GM19023 (cell line): ENCODE measurements around the gene GALK2.

Experiments
- ATAC-seq: cut with Tn5 transposase; IDR thresholded peaks from one replicate; pipeline ENCODE4 v1.9.1; 2021; ENCODE audit warnings: mild to moderate bottlenecking, moderate library complexity; ENCODE audit not compliant: unreplicated experiment

The GALK2 gene

DNA sequence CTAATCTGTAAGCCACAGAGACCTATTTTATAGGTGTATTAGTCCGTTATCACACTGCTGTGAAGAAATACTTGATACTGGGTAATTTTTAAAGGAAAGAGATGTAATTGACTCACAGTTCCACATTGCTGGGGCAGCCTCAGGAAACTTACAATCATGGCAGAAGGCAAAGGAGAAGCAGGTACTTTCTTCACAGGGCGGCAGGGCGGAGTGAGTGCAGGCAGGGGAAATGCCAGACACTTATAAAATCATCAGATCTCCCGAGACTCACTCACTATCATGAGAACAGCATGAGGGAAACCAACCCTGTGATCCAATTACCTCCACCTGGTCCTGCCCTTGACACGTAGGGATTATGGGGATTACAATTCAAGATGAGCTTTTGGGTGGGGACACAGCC, 108.7 kb downstream of the GALK2 start:
- ATAC-seq = no peak

DNA sequence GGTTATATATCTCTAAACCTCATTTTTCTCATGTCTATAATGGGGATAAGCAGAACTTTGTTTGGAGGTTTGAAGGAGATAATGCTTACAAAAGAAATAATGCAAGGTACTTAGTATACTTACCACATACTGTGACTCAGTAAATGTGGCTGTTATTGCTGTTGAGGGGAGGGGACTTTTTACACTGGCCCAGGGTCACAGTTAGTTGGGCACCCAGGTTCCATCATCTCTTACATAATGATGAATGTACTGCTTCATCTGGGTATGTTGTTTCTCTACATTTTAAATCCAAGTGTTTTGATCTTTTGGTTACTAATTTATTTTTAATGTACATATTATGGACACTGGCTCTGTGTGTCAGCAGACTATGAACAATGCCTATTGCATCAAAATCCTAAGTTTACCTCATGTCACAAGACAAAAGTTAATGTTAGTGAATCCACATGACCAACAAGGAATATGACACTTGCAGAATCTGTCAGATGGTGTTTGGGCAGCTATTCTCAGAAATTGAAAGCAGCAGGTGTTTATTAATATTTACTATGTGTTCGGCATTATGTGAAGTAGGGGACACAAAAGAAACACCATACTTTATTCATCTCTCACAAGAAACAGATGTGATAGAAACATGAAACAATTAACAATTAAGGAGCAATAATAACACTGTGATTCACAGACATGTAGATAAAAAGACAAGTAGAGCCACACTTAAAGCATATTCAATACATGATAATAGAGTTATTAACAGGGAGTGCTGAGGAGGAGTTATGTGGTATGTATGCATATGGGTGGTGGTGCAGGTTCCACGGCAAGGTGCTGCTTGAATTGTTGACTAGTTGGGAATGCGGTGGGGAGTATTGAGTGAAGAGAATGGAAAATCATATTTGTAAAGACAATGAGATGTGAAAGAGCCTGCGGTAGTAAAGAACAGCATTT, 109.7 kb downstream of the GALK2 start:
- no peak for ATAC-seq

DNA sequence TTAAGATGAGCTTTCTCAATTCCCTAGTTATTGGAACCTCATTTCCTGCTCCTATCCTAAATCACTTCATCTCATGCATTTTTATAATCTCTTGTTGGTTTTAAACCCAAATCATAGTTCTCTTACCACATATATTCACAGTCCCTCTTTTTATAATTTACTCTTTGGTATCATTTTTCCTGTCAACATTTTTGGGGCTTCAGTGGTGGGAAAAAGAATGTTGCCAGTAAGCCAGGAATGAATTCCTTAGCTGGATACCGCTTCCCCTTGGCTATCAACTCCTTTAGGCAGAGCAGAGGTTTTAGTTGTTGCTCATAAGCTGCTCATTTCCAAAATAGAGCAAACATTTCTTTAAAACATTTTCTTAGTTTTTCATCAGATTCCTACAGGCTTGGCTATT, 112.3 kb downstream of the GALK2 start:
- ATAC-seq = no peak

DNA sequence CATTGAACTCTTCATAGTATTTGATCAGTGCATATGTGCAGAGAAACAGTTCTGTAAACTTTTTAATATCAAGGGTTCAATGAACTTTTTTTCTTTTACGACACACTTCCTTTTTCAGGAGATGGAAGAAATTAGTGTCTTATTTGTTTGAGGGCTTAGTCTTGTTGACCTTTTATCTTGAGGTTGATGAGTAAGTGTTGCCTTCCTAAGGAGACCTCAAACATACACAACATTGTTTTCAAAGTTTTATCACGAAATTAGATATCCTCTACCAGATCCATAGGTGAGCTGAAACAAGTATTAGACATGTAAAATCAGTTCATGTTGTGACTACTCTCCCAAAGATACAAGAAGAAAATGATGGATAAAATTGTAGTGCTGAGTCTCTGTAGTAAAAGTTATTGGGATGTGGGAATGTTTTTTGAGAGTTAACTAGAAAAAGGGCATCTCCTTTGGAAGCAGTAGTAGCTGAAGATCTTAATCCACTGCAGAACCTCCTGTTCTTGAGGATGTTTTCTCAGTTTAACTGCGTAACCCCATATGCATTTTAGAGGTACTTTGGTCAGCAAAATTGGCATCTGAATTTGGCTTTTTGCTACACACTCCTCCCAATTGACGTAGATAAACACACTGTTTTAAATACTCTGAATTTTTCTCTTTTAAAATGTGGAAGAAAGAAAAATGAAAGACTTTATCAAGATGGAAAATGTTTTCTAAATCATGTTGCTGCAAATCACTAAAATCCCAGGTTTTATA, 116.8 kb downstream of the GALK2 start:
- no peak for ATAC-seq

DNA sequence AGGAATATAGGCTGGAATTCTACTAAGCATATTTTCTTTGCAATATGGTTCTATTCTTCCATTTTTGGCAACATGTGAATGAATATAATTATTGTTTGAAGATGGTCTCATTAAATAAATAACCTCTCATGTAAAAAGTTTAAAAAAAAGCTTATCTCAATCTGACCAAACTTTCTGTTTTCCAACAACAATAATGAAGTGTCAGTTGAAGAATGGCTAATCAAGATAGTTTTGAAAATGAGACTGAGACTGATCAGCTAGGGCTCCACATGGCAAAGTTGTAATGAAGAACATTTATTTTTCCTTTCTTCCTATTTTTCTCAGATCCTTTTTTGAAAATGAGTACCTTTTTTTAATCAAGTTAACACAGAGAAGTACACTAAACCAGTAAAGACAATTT, 117.4 kb downstream of the GALK2 start:
- ATAC-seq = no peak

DNA sequence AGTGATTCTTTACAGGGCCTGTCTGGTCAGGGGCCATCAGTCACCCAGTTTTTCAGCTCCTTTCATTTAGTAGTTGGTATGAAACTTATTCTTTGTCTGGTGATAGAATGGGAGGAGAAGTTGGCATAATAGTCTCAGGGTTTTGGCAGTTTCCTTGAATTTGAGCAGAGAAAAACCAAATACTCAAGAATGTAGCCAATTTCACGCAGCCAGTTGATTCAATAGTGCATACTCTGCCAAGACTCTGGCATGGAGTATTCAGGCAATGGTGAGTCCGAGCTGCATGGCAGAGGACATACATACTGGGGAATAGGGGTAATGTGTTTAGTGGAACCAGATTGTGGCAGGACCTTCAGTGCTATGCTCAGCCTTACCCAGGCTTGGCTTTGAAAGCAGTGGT, 118.3 kb downstream of the GALK2 start:
- ATAC-seq = no peak

DNA sequence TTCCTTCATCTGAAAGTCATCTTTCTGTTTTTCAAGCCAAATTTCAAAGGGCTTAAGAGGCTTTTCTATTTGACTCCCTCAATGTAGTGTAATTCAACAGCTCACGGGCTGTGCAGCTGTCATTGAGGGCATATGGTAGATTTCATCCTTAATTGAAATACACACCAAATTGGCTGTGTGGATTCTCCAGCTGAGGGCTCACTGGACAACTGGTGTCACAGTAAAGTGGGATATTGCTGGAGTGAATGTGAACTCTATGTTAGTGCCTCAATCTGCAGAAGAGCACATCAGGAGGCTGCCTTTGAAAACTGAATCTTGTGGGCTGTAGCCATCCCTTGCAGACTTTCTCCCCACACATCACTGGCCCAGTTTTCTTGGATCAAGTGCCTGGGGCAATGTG, 120.1 kb downstream of the GALK2 start:
- ATAC-seq = no peak

DNA sequence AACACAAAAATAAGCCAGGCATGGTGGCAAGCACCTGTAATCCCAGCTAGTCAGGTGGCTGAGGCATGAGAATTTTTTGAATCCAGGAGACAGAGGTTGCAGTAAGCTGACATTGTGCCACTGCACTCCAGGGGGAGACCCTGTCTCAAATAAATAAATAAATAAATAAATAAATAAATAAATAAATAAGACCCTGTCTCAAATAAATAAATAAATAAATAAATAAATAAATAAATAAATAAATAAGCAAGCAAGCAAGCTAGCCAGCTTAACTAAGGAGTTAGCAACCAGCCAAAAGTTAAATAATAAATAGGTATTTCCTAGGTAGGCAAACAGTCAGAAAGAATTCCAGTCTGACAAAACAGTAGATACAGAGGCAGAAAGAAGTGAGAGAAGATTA, 123.9 kb downstream of the GALK2 start:
- no peak for ATAC-seq

DNA sequence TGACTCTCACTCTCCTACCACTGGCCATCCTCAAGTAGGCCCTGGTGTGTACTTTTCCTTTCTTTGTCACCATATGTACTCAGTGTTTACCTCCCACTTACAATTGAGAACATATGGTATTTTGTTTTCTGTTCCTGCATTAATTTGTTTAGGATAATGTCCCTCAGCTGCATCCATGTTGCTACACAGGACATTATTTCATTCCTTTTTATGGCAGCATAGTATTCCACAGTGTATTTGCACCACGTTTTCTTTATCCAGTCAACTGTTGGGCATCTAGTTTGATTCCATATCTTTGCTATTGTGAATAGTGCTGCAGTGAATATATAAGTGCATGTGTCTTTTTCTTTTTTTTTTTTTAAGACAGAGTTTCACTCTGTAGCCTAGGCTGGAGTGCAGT, 126.2 kb downstream of the GALK2 start:
- no peak for ATAC-seq

DNA sequence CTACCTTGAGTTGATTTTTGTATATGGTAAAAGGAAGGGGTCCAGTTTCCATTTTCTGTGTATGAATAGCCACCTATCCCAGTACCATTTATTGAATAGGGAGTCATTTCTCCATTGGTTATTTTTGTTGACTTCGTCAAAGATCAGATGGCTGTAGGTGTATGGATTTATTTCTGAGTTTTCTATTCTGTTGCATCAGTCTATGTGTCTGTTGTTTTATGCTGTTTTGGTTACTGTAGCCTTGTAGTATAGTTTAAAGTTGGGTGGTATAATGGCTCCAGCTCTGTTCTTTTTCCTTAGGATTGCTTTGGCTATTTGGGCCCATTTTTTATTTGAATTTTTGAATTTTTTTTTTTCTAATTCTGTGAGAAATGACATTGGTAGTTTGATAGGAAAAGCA, 127.5 kb downstream of the GALK2 start:
- no peak for ATAC-seq

DNA sequence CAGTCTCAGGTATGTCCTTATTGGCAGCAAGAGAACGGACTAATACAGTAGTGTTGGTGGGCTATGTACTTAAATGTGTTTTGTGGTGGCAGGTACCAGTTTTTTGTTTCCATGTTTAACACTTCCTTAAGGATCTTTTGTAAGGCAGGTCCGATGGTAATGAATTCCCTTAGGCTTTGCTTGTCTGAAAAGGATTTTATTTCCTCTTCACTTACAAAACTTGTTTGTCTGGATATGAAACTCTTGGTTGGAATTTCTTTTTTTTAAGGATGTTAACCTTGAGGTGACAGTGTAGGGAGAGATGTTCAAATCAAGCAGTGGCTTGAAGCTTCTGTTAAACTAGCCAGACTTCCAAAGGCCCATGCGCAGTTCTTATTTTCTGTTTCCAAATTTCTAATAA, 130.8 kb downstream of the GALK2 start:
- ATAC-seq = no peak

DNA sequence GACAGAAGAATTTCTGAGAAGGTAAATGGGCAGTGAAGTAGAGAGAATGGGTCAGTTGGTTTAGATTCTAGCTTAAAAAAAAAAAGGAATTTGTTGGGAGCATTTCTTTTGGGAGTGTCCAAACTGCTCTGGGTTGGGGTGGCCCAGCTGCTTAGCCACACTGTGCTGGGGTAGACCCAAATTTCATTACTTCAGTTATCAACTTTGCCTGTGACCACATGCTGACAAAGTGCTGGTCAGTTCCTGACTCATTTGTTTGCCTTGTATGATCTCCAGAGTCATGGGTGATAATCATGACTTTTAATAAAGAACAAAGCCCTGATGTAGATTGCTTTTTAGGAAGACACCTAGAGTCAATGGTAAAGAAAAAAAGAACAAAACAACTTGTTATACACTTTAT, 131.5 kb downstream of the GALK2 start:
- no peak for ATAC-seq

DNA sequence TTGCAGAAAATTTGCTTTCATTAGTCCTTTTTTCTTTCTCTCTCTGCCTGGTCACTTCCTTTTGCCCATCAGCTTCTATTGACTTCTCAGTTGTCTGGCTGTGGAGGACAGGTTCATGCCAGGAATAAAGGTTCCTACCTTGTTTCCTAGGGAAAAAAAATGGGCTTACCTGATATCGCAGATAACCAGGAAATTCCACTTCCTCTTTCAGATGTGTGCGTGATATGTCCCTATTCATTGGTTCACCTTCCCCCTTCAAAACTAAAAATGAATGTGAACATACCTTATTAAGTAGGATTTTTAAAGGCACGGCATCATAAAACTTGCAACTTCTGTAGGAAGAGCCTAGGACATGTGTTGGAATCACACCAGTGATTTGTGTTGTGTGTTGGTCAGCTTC, 133.0 kb downstream of the GALK2 start:
- ATAC-seq = no peak

DNA sequence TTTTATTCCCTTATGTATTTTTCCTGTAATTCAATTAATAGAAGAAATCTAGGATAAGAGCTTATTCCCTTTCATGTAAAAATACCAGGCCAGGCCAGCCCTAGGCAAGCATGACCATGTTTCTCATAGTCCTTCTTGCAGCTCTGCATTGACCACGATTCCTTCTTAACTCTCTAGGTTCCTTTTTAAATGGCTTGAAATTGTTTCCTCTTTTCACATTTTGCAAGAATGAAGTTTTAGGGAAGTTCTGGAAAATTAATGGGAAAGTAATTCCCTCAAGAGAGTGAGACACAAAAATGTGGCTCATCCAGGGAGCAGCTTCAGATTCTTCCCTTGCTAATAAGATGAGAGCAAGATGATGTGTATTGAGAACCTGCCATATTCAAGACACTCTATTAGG, 136.5 kb downstream of the GALK2 start:
- ATAC-seq = no peak

DNA sequence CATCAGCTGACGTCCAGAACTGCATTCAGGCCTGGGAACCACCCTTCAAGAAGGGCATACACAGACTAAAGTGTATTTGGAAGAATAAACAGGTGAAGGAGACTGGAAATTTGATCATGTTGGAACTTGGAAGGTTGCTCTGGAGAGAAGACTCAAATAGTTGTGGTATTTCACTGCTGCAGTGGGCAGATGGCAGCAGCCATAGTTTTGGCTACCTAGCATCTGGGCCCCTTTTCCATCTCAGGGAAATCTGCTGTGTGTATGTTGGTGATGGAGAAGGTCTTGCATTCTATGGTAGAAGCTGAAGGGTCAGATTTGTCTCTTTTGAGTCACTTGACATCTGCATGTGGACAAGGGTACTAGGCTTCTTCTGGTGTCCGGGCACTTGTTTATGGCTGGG, 138.6 kb downstream of the GALK2 start:
- ATAC-seq = no peak

DNA sequence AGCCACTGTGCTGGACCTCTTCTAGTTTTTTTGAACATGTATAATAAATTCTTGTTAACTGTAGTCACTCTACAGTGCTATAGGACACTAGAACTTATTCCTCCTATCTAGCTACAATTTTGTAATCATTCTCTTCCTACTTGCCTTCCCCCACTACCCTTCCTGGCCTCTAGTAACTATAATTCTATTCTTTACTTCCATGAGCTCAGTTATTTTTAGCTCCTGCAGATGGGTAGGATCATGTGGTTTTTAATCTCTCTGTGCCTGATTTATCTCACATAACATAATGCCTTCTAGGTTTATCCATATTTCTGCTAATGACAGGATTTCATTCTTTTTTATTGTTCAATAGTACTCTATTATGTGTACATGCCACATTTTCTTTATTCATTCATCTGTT, 139.8 kb downstream of the GALK2 start:
- no peak for ATAC-seq

DNA sequence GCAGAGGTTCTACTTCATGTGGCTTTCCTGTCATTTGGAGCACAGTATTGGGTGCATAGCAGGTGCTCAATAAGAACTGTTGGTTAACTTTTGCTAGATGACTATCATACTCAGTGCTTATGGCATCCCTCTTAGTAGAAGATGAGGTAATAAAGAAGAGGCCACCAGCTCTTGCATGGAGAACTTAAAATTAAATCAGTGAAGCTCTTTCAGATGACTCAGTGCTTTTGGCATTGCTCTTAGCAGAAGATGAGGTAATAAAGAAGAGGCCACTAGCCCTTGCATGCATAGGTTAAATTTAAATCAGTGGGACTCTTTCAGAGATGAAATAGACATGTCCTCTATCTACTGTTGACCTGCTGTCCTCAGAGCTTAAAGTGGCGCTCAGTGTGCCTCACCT, 143.6 kb downstream of the GALK2 start:
- no peak for ATAC-seq

DNA sequence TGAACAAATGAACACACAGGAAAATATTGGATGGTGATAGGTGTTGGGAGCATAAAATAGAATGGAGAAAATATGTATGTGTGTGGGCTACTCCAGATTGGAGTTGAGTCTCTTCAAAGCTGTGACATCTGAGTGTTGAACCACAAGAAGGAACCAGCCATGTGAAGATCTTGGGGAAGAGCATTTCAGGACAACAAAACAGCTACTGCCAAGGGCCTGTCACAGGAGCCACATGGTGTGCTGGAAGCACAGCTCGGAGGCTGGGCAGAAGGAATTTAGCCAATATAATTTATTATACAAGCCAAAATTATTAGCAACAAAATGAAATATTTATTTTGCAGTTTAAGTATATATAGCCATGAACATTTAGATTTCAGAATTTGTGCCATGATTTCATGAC, 144.7 kb downstream of the GALK2 start:
- no peak for ATAC-seq

DNA sequence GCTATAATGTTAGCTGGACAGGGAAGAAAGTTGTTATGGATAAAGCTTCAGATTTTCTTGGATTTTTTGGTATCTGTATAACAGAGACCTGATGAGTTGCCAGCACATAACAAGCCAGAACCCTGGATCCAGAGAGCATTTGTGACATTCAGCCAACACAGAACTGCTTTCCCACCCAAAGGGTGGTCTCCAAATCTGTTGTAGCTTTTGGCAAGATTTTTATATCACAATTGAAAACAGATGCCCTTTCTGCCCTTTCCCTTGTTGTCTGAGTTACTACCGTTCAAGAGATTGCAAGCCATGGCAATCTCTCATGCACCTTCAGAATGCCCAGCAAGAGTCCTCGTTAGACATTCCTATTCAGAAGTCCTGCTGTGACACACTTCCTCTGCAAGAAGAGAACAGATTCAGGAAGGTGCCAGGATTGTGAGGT, 145.4 kb downstream of the GALK2 start:
- no peak for ATAC-seq

DNA sequence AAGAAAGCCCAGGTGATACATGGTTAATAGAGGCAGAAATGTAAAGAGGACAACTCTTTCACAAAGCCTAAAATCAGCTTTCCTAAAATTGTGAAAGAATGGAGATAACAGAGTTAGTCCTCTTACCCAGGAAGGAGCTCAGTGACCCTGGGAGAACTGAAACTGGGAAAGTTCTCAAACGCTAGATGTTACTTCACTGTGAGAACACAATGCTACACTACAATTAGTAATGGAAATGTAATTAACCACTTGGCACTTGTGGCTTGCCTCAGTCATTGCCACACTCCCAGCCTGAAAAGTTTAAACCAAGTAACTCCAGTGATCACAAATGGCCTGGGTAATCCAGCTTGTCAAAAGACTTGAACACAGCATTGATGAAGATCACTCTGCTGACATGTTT, 150.3 kb downstream of the GALK2 start:
- no peak for ATAC-seq

DNA sequence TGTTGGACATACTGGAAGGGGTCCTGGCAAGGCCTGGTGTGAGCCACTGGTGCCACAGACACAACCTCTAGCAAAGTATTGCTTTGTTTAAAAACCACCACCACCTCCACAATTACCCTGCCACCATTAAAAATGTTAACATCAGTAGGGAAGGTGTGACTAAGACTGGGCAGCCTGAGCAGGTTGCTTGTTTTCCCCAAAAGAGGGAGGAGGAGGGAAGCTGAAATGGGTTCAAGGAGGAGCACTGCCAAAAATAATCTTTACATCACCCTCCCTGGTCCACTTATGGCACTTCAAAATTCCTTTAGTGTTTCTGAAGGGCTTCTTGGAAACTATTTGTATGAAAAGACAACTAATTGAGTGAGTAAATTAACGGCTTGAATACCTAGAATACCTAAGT, 153.2 kb downstream of the GALK2 start:
- no peak for ATAC-seq

DNA sequence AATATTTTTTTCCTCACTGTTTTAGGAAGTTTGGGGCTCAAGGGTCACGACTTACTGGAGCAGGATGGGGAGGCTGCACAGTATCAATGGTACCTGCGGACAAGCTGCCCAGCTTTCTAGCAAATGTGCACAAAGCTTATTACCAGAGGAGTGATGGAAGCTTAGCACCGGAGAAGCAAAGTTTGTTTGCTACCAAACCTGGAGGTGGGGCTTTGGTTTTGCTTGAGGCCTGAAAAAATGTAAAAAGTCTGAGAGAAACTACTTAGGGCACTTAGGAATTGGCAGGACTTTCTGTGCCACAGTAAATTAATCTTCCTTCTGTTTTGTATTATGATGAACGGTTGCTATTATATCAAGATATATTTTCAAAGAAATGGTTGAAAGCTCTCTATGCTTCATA, 157.9 kb downstream of the GALK2 start:
- no peak for ATAC-seq
